GM18870 (cell line): ENCODE measurements around the gene SHISA3.
A peak's percentile ranks its signal among the peaks of the same experiment; 100 is the strongest.
"Not testable (repeated sequence)": the region's sequence is repeated elsewhere in the genome, so short reads cannot be mapped to it uniquely, and the experiment has no call there.

Source experiments
- ATAC-seq: cut with Tn5 transposase; IDR thresholded peaks from one replicate; pipeline ENCODE4 v1.9.1; 2021; ENCODE audit warnings: moderate library complexity; ENCODE audit not compliant: unreplicated experiment

The SHISA3 gene

GRCh38 chr4:42396752-42397634 is at the start of gene SHISA3:
Gene SHISA3 (plus strand): TSS chr4:42397488. CDS start chr4:42398057, 569 bp downstream.
- no peak for ATAC-seq

- ATAC-seq, result no peak
Observed at GRCh38 chr4:42348247-42348646, 49.0 kb upstream of the SHISA3 start.

- ATAC-seq, result no peak
Observed at GRCh38 chr4:42348692-42349091, 48.6 kb upstream of the SHISA3 start.

DNA sequence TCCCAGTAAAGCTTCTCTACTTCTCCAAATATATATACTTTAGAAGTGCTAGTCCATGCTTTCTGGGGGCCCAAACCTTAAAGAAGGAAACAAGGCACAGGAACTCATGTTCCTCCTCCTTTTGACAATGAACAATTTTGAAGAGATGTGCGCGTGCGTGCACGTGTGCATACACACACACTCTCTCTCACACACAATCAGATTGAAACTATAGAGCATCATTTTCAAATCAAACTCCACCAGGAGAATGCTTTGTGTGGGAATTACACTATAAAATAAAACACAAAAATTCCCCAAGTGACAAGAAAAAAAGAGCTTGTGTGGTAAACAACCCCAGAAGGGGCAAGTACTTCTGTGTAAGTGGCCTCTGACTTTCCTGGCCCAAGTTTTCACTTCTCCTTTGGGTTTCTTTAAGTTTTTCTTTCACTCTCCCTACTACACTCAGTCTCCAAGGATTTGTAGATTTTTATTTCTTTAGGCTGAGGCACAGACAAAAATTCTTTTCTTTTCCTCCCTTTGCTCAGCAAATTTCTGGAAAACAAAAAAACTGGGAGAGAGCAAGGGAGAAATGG is 46.6 kb upstream of the SHISA3 start:
- ATAC-seq, result no peak

GRCh38 chr4:42352049-42352448 is 45.2 kb upstream of the SHISA3 start:
- ATAC-seq, result no peak

DNA sequence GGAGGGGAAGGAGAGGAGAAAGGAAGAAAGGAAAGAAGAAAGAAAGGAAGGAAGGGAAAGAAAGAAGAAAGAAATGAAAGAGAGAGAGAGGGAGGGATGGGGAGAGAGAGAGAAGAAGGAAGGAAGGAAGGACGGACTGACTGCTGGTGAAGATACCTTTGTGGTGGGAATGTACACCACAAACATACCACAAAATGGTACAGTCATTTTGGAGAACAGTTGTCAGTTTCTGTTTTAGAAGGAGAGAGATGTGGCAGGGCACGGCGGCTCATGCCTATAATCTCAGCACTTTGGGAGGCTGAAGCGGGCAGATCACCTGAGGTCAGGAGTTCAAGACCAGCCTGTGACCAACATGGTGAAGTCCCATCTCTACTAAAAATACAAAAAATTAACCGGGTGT is 40.0 kb upstream of the SHISA3 start:
- ATAC-seq, result peak; percentile 76

DNA sequence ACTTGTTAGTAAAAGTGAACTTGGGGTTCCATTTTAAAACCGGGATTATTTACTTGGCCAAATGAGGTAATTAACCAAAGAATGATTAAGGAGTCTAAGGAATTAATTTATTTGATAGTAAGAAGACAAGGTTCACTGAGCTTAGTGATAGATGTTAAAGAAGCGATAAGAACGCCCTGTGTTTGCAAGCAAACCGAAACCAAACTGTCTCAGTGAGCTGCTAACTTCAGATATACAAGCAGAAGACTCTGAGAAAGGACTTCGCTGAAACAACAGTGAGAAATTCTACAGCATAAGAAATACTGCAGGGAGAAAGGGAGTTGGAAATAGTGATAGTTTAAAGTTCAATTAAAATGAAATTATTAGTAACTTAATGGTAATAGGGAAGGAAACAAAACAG is 37.6 kb upstream of the SHISA3 start:
- ATAC-seq, result no peak

DNA sequence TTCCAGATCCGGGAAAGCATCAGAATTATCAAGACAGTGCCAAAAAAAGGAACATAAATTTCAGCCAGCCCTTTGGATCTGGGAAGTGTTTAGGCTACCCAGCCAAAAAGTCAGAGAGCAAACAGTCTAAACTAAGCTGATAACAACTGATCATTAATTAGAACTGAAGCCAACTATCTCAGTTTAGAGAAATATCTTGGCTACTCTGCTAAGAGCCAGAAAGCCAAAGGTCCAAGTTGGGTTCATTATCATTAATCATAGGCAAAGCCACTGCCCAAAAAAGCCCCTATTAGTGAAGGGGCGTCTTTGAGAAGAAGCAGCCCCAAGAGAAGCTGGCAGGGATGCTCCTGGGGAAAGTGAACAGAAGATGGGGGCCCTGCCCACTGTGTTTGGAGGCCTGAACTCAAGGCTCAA is 37.0 kb upstream of the SHISA3 start:
- no peak for ATAC-seq

DNA sequence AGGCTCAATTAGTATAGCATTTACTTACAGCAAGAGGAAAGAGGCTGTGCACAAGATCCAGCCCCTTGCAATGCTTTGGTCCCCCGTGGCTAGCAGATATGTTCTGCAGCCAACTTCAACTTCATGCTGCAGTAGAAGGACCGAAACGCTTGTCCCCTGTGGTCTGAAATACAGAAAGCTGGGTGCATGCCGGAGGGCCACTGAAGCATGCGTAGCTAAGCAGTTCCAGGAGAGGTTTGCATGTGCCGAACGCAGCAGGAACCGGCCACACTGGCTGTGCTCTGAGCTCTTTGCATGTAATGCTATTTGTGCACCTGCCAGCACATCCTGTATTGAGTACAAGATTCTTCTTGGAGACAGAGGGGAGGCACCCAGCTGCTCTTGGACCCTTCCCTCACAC is 35.8 kb upstream of the SHISA3 start:
- ATAC-seq, result no peak

- ATAC-seq, result no peak
Observed at GRCh38 chr4:42362591-42362990, 34.7 kb upstream of the SHISA3 start.

- no peak for ATAC-seq
Observed at GRCh38 chr4:42363614-42364013, 33.7 kb upstream of the SHISA3 start.

- ATAC-seq, result no peak
Observed at GRCh38 chr4:42364266-42365053, 32.8 kb upstream of the SHISA3 start.

- ATAC-seq, result no peak
Observed at GRCh38 chr4:42366959-42367358, 30.3 kb upstream of the SHISA3 start.

DNA sequence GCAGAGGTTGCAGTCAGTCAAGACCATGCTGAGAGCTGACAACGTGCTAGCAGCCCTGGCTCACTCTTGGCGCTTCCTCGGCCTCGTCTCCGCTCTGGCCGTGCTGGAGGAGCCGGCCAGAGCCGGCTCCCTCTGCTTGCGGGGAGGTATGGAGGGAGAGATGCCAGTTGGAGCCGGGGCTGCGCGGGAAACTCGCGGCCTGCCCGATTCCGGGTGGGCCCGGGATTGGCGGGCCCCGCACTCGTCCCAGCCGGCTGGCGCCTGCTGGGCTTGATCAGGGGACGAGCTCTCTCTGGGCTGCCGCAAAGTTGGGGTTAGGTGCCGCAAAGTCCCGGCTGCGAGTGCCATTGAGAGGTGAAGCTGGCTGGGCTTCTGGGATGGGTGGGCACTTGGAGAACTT is 27.8 kb upstream of the SHISA3 start:
- ATAC-seq, result no peak

- no peak for ATAC-seq
Observed at GRCh38 chr4:42371305-42372252, 25.7 kb upstream of the SHISA3 start.

DNA sequence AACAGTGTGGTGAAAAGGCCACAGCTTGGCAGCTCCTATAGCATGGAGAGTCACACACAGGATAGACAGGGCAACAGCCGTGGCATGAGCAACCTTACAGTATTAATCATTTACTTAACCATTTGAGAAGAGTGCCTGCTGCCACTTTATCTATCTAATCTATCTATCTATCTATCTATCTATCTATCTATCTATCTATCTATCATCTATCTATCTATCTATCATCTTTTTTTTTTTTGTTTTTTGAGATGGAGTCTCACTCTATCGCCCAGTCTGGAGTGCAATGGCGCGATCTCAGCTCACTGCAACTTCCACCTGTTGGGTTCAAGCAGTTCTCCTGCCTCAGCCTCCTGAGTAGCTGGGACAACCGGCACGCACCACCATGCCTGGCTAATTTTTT is 25.0 kb upstream of the SHISA3 start:
- not testable (repeated sequence) for ATAC-seq

DNA sequence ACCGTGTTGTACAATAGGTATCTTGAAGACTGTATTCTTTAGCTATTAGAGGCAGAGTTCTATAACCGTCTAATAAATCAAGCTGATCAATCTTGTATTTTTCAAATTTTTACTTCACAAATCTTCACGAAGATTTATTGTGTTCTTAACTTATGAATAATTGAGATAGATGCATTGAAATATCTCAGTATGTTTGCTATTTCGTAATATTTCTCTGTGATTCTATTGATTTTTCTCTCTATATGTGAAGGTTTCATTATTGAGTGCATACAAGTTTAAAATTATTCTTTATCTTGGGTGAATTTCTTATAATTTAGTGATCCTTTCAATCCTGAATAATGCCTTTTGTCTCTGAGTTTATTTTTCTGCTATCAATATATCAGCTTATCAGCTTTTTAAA is 19.8 kb upstream of the SHISA3 start:
- no peak for ATAC-seq

GRCh38 chr4:42381666-42382065 is 15.6 kb upstream of the SHISA3 start:
- no peak for ATAC-seq

GRCh38 chr4:42385516-42385915 is 11.8 kb upstream of the SHISA3 start:
- no peak for ATAC-seq

- no peak for ATAC-seq
Observed at GRCh38 chr4:42390622-42391354, 6.5 kb upstream of the SHISA3 start.
